SK-MEL-5 (cell line): ENCODE data around the gene WFDC12. TPM values are rescaled to one million over a fixed set of nuclear protein-coding genes. Genes with fewer than 3 reads are reported as not detected.

ENCODE experiments used
- DNase-seq: peaks from one replicate; pipeline ENCODE4 v3.0.0-alpha.2; 2016; ENCODE audit warnings: low read depth, low spot score
- in situ Hi-C: cut with HindIII; loops from 2 replicates; pipeline ENCODE4 v1.10.0; 2016; ENCODE audit warnings: low sequenced_read_pairs, high pct_unique_total_duplicates, low pct_unique_long_range_greater_than_20kb
- total RNA-seq: library from RNA; depleted of rRNA; stranded (reverse); fragments of >200 nt; shearing (Covaris generic); gene quantifications from 2 replicates; pipeline ENCODE4 v1.2.3, GENCODE V29; 2014; rRNA removed

Gene WFDC12
- total RNA-seq, 1 experiment from 2014 or later, result not detected

DNA sequence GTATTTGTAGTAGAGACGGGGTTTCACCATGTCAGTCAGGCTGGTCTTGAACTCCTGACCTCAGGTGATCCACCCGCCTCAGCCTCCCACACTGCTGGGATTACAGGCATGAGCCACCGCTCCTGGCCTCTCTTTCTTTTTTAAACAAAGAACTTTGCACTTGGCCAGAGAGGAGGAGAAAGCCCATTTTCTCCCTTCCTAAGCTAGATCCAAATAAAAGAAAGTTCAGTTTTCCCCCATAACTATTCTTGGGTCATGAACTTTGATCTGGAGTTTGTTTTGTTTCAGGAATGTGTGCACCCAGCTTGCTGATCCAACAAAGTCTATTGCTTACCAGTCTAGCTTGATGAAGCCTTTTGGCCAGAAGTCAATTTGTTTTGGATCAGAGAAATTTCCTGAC is 46.7 kb downstream of the WFDC12 start:
- no peak for DNase-seq
- in situ Hi-C loops, result no loop called here

Other genes starting within 250 kb of the WFDC12 start
- gene YWHAB, start 238.8 kb downstream of the WFDC12 start, total RNA-seq, result 129 and 134 TPM in 2 replicates
- gene PABPC1L, start 214.4 kb downstream of the WFDC12 start, total RNA-seq, result 13.3 and 17.1 TPM in 2 replicates
- gene TOMM34, start 164.1 kb downstream of the WFDC12 start, total RNA-seq, result 41.5 and 41.8 TPM in 2 replicates
- 31.4 and 34.4 TPM in 2 replicates for gene STK4, start 158.0 kb downstream of the WFDC12 start, total RNA-seq
- gene KCNS1, start 23.3 kb downstream of the WFDC12 start, total RNA-seq, result 1.1 and 1.7 TPM in 2 replicates
- gene WFDC5, start 9.3 kb downstream of the WFDC12 start, total RNA-seq, result not detected in 2 replicates
- gene PI3, start 50.4 kb upstream of the WFDC12 start, total RNA-seq, result 0.40 and 0.56 TPM in 2 replicates
- not detected in 2 replicates for gene SEMG1, start 82.6 kb upstream of the WFDC12 start, total RNA-seq
- gene SEMG2, start 96.9 kb upstream of the WFDC12 start, total RNA-seq, result not detected in 2 replicates
- not detected in 2 replicates for gene SLPI, start 130.1 kb upstream of the WFDC12 start, total RNA-seq
- not detected in 2 replicates for gene RBPJL, start 182.4 kb upstream of the WFDC12 start, total RNA-seq
- 0.42 and 0.59 TPM in 2 replicates for gene MATN4, start 183.8 kb upstream of the WFDC12 start, total RNA-seq
- 16.1 and 17.5 TPM in 2 replicates for gene SDC4, start 224.0 kb upstream of the WFDC12 start, total RNA-seq
- gene SYS1, start 238.7 kb upstream of the WFDC12 start, total RNA-seq, result 23.6 and 31.0 TPM in 2 replicates